Measurements from ENCODE around the gene DLG2. TPM values are rescaled to one million over a fixed set of nuclear protein-coding genes. Genes with fewer than 3 reads are reported as not detected.
"Not testable (repeated sequence)": the region's sequence is repeated elsewhere in the genome, so short reads cannot be mapped to it uniquely, and the experiment has no call there.

Gene DLG2
- total RNA-seq, 1 donor from 2014 or later, result 6.7 TPM

DNA sequence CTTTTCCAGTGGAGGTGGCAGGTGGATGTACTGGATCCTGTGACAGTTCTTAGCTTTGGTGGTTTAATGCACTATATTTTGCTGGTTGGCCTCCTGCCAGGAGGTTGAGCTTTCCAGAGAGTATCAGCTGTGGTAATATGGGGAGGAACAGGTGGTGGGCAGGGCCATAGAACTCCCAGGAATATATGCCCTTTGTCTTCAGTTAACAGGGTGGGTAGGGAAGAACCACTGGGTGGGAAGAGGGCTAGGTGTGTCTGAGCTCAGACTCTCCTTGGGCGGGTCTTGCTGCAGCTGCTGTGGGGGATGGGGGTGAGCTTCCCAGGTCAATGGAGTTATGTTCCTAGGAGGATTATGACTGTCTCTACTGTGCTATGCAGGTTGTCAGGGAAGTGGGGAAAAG lies 203.8 kb downstream of the DLG2 start:
- Mint-ChIP-seq H3K4me1 (no peaks in the 10 kb centered on the region), H3K9me3 (peaks cover 43% of the 10 kb centered on the region), H3K4me3 (no peak overlapping the region), H3K27me3 (ENCODE audit: low read depth) (no peaks in the 10 kb centered on the region), H3K27ac (no peak overlapping the region), H3K36me3 (no peaks in the 10 kb centered on the region)
- no peak for DNase-seq (ENCODE audit: low spot score in 2 of 2, unreplicated experiment in 2 of 2)
- TF ChIP-seq CTCF (IDR thresholded peaks at IDR 0.05; ENCODE audit: unreplicated experiment), result no peak

GRCh38 chr11:85414175-85414574 lies 213.0 kb downstream of the DLG2 start:
- no peak for TF ChIP-seq CTCF (IDR thresholded peaks at IDR 0.05; ENCODE audit: unreplicated experiment)
- Mint-ChIP-seq H3K9me3 (peaks cover 36% of the 10 kb centered on the region), H3K27ac (no peak overlapping the region), H3K4me1 (no peaks in the 10 kb centered on the region), H3K36me3 (no peaks in the 10 kb centered on the region), H3K27me3 (ENCODE audit: low read depth) (no peaks in the 10 kb centered on the region), H3K4me3 (no peak overlapping the region)
- DNase-seq (ENCODE audit: low spot score in 2 of 2, unreplicated experiment in 2 of 2), result no peak

DNA sequence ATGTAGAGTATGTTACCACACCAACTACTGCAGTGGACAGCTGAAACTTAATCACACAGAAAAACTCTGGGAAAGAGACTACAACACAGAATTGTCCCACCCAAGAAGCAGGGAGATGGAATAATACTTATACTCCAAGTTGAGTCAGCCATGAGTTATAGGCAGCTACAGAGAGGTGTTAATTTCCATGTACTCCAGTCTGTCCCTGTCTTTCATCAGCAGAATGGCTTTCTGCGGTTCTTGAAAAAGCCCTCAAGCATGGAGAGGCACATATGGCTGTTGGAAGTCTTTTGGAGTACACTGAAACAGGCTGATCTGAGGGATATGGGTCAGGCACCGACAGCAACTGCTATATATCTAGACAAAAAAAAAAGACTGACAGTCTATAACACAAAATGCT lies 219.5 kb downstream of the DLG2 start:
- Mint-ChIP-seq H3K9me3 (no peaks in the 10 kb centered on the region), H3K36me3 (no peaks in the 10 kb centered on the region), H3K27ac (no peak overlapping the region), H3K4me3 (no peak overlapping the region), H3K27me3 (ENCODE audit: low read depth) (no peaks in the 10 kb centered on the region), H3K4me1 (no peaks in the 10 kb centered on the region)
- TF ChIP-seq CTCF (IDR thresholded peaks at IDR 0.05; ENCODE audit: unreplicated experiment), result no peak
- no peak for DNase-seq (ENCODE audit: low spot score in 2 of 2, unreplicated experiment in 2 of 2)

GRCh38 chr11:85406841-85407240 lies 220.3 kb downstream of the DLG2 start:
- DNase-seq (ENCODE audit: low spot score in 2 of 2, unreplicated experiment in 2 of 2), result no peak
- no peak for TF ChIP-seq CTCF (IDR thresholded peaks at IDR 0.05; ENCODE audit: unreplicated experiment)
- Mint-ChIP-seq H3K27me3 (ENCODE audit: low read depth) (no peaks in the 10 kb centered on the region), H3K9me3 (no peaks in the 10 kb centered on the region), H3K4me3 (no peak overlapping the region), H3K27ac (no peak overlapping the region), H3K4me1 (no peaks in the 10 kb centered on the region), H3K36me3 (no peaks in the 10 kb centered on the region)

DNA sequence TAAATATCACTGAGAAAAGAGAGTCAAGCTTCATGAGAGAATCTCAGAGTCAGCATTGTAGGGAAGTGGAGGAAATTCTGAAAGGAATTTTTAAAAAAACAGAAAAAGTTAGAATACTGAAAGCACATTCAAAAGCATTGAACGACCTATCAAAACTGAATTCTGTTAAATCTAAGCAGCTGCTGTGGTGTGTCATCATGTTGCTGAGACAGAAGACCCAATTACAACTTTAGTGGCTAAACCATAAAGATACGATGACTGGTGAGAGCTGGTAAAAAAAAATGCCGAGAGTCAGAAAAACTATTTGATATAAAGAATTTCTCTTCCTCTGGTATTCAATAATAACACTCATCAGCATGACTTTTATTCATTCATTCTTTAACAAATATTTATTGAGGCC lies 220.8 kb downstream of the DLG2 start:
- Mint-ChIP-seq H3K4me1 (no peaks in the 10 kb centered on the region), H3K36me3 (no peaks in the 10 kb centered on the region), H3K27me3 (ENCODE audit: low read depth) (no peaks in the 10 kb centered on the region), H3K9me3 (peaks cover 3% of the 10 kb centered on the region), H3K4me3 (no peak overlapping the region), H3K27ac (no peak overlapping the region)
- no peak for DNase-seq (ENCODE audit: low spot score in 2 of 2, unreplicated experiment in 2 of 2)
- no peak for TF ChIP-seq CTCF (IDR thresholded peaks at IDR 0.05; ENCODE audit: unreplicated experiment)

GRCh38 chr11:85395515-85396055 lies 231.6 kb downstream of the DLG2 start:
- H3K27ac Mint-ChIP-seq; H3K4me1 Mint-ChIP-seq; H3K27me3 Mint-ChIP-seq (ENCODE audit: low read depth); H3K36me3 Mint-ChIP-seq; H3K4me3 Mint-ChIP-seq; DNase-seq (ENCODE audit: low spot score in 2 of 2, unreplicated experiment in 2 of 2): not testable (repeated sequence)
- H3K9me3 Mint-ChIP-seq, result peaks cover 20% of the 10 kb centered on the region

Data from mesothelial cell of epicardium (in vitro differentiated cells).